HG02870 (cell line): ENCODE data around the gene KCNQ4.

ENCODE experiments used
- ATAC-seq: cut with Tn5 transposase; IDR thresholded peaks from one replicate; pipeline ENCODE4 v1.9.1; 2021; ENCODE audit warnings: mild to moderate bottlenecking, moderate library complexity; ENCODE audit not compliant: unreplicated experiment

The KCNQ4 gene

GRCh38 chr1:40887652-40888051 lies 104.1 kb downstream of the KCNQ4 start:
- no peak for ATAC-seq
